Right atrium auricular region (tissue), 2 donors: Measurements from ENCODE around the gene SLC1A3. TPM values are rescaled to one million over a fixed set of nuclear protein-coding genes. Genes with fewer than 3 reads are reported as not detected.

Source experiments
- DNase-seq: peaks from one replicate; pipeline ENCODE4 v3.0.0-alpha.2; 2019; ENCODE audit warnings: low spot score
- H3K27ac ChIP-seq, 2 donors: fragments of 200-600 bp; sonication (generic); 1 replicate in 1 of 2; 2 replicates in 1 of 2; pipeline ENCODE4 v1.5.1; 2016 to 2019
- H3K27me3 ChIP-seq, 2 donors: fragments of 200-600 bp; sonication (generic); one replicate each; pipeline versions ENCODE4 v1.5.1 to v1.6.0; 2017 to 2019
- H3K36me3 ChIP-seq: fragments of 200-600 bp; sonication (generic); one replicate; pipeline ENCODE4 v1.5.1; 2016
- H3K4me1 ChIP-seq, 2 donors: fragments of 200-600 bp; sonication (generic); one replicate each; pipeline versions ENCODE4 v1.5.1 to v1.6.0; 2017 to 2019
- H3K4me3 ChIP-seq, 2 donors: fragments of 200-600 bp; sonication (generic); 1 replicate in 1 of 2; 2 replicates in 1 of 2; pipeline ENCODE4 v1.5.1; 2017 to 2019; ENCODE audit warnings: mild to moderate bottlenecking in 1 of 2, moderate library complexity in 1 of 2
- H3K9me3 ChIP-seq, 2 donors: fragments of 200-600 bp; sonication (generic); one replicate each; pipeline ENCODE4 v1.5.1; 2019
- total RNA-seq, 2 donors: library from RNA; depleted of rRNA; stranded (reverse); fragments of >200 nt; gene quantifications; one replicate each; pipeline ENCODE4 v1.1.0, GENCODE V29; 2016
- TF ChIP-seq, protein P1 (sequence below), 2 donors: fragments of 200-600 bp; sonication (generic); IDR thresholded peaks; one replicate each; pipeline ENCODE4 v1.5.1; 2019; ENCODE audit warnings: antibody characterized with exemption in 2 of 2

Gene SLC1A3
- total RNA-seq, 2 donors from 2014 or later, result 31.8 to 50.9 TPM

DNA sequence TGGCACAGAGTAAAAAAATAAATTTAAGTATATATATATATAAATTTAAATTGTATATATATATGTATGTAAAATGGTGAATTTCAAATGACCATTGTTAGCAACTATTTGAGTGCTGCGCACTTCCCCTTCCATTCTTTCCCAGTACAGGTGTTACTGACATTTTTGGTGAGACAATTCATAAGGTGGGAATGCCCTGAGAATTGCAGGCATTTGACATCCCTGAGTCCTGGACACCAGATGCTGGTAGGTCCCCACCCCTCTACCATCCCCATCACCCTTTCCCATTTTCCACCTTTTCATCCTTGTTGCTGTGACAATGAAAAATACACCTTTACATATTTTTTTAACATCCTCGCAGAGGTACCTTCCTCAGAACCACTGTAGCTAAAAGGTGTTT lies 91.6 kb downstream of the SLC1A3 start:
- DNase-seq, result no peak
- no peak overlapping the region for H3K27ac ChIP-seq
- H3K4me1 ChIP-seq, result peaks cover 0 to 4% of the 10 kb centered on the region in 2 donors
- TF ChIP-seq, protein P1, sequence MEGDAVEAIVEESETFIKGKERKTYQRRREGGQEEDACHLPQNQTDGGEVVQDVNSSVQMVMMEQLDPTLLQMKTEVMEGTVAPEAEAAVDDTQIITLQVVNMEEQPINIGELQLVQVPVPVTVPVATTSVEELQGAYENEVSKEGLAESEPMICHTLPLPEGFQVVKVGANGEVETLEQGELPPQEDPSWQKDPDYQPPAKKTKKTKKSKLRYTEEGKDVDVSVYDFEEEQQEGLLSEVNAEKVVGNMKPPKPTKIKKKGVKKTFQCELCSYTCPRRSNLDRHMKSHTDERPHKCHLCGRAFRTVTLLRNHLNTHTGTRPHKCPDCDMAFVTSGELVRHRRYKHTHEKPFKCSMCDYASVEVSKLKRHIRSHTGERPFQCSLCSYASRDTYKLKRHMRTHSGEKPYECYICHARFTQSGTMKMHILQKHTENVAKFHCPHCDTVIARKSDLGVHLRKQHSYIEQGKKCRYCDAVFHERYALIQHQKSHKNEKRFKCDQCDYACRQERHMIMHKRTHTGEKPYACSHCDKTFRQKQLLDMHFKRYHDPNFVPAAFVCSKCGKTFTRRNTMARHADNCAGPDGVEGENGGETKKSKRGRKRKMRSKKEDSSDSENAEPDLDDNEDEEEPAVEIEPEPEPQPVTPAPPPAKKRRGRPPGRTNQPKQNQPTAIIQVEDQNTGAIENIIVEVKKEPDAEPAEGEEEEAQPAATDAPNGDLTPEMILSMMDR (IDR thresholded peaks at IDR 0.05), result no peak
- H3K4me3 ChIP-seq, result no peak overlapping the region
- no peaks in the 10 kb centered on the region for H3K36me3 ChIP-seq
- no peaks in the 10 kb centered on the region for H3K9me3 ChIP-seq
- no peaks in the 10 kb centered on the region for H3K27me3 ChIP-seq

DNA sequence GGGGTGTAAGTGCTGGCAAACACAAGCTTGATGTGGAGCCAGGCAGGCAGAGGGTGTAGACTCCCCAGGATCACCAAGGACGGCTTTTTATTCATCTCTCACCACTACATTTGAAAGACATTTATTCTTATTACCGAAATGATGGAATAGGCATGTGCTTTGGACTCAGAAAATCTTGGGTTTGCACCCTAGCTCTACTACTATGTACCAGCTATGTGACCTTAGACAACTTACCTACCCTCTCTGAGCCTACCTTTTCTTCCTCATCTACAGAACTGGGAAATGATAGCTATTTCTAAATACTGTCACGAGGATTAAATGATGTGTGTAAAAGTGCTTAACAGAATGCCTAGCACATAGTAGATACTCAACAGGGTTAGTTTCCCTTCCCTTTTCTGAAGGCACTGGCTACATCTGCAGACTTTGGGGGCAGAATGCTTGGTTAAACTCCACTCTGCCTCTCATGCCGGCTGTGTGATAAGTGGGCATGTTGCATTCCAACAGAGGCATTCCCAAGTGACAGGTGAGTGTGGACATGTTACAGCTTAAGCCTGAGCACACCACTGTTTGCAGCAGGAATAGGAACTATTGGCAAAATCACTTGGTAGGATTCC lies 94.8 kb downstream of the SLC1A3 start:
- H3K27me3 ChIP-seq, result no peaks in the 10 kb centered on the region
- no peak overlapping the region for H3K4me3 ChIP-seq
- H3K9me3 ChIP-seq, result no peaks in the 10 kb centered on the region
- peak overlapping the region in 1 of 2 donors; percentile 62 for H3K27ac ChIP-seq
- TF ChIP-seq, protein P1 (IDR thresholded peaks at IDR 0.05), result no peak
- DNase-seq, result no peak
- H3K36me3 ChIP-seq, result no peaks in the 10 kb centered on the region
- H3K4me1 ChIP-seq, result peaks cover 0 to 7% of the 10 kb centered on the region in 2 donors

DNA sequence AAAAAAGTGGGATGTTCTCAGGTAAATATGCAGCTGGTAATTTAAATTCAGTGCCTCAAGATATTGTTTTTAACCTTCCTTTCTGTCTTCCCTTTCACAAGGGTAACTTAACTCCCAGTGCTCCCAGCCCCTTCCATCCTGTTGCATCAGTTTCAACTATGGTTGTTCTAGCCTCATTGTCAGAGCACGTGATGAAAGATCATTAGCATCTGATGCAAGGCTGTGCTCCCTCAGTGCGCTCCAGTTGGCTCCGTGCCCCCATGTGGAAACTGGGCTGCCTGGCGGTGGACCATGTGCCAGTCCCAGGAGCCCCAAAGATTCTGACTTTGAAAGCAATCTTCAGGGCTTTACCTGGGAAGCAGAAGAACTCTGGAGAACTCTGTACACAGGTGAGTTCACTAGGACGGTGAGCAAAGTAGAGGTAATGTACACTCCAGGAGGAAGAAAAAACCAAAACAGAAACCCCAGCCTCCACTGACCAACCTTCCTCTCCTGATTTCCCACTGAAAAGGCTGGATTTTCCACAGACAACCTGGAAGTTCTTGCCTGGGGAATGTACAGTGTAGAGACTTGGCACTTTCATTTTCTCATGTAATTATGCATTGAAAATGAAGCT lies 96.9 kb downstream of the SLC1A3 start:
- no peak for DNase-seq
- Histone ChIP-seq H3K4me3 (no peak overlapping the region), H3K9me3 (peaks cover 0 to 12% of the 10 kb centered on the region in 2 donors), H3K4me1 (peaks cover 0 to 7% of the 10 kb centered on the region in 2 donors), H3K27me3 (no peaks in the 10 kb centered on the region), H3K36me3 (no peaks in the 10 kb centered on the region), H3K27ac (peak overlapping the region in 1 of 2 donors; percentile 37)
- TF ChIP-seq, protein P1 (IDR thresholded peaks at IDR 0.05), result no peak

DNA sequence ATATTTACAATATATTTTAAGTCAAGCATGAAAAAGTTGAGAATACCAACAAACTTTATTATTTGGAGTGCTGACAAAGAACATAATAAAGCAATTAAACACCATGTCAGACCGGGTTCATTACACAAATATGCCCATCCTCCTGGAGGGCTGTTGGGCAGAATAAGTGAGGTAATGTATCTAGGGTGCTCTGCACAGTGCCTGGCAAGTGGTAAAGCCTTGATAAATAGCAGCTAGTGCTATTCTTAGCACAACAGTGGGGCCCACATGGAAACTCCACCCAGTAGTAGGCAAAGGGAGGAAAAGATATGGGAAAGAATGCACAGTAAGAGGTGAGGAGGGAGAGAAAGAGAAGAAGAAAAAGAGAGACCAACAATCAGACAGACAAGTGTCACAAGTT lies 97.7 kb downstream of the SLC1A3 start:
- no peaks in the 10 kb centered on the region for H3K27me3 ChIP-seq
- no peak for DNase-seq
- H3K36me3 ChIP-seq, result no peaks in the 10 kb centered on the region

DNA sequence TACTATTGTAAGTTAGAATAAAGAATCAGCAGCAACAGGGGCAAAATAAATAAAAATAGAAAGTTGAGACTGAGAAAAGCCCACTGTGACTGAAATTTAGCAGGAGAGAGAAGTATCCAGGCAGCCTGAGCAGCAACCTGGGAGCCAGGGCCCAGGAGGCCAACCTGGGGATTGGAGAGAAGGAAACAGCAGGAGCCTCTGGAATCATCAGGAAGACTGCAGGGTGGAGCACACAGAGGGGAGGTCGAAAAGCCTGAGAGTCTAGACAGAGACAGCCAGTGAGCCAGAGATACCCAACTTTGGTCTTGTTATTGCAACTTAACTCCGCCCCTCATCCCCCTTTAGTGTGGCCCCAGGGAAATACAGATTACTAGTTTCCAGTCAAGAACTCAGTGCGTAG lies 98.6 kb downstream of the SLC1A3 start:
- H3K9me3 ChIP-seq, result peaks cover 0 to 12% of the 10 kb centered on the region in 2 donors
- no peak overlapping the region for H3K4me3 ChIP-seq
- H3K4me1 ChIP-seq, result peaks cover 0 to 7% of the 10 kb centered on the region in 2 donors
- TF ChIP-seq, protein P1 (IDR thresholded peaks at IDR 0.05), result no peak
- no peaks in the 10 kb centered on the region for H3K27me3 ChIP-seq
- no peak overlapping the region for H3K27ac ChIP-seq
- DNase-seq, result no peak
- H3K36me3 ChIP-seq, result no peaks in the 10 kb centered on the region

More for the DNA sequence above, 97.7 kb downstream of the SLC1A3 start:
- H3K4me1 ChIP-seq, result peaks cover 0 to 7% of the 10 kb centered on the region in 2 donors
- no peak overlapping the region for H3K4me3 ChIP-seq
- H3K9me3 ChIP-seq, result peaks cover 0 to 12% of the 10 kb centered on the region in 2 donors
- peak overlapping the region in 1 of 2 donors; percentile 37 for H3K27ac ChIP-seq
- TF ChIP-seq, protein P1 (IDR thresholded peaks at IDR 0.05), result no peak
